Vagina (tissue), 2 donors: ENCODE measurements around the gene PACRG.

Experiments used
- CTCF ChIP-seq, 3 experiments: fragments of 450-650 bp in 2 of 3; fragments of 200-600 bp in 1 of 3; sonication (generic) in 1 of 3; IDR thresholded peaks; one replicate each; pipeline ENCODE4 v1.5.1; 2017 to 2019; ENCODE audit warnings: antibody characterized with exemption in 3 of 3, mild to moderate bottlenecking in 2 of 3, moderate library complexity in 2 of 3
- POLR2AphosphoS5 ChIP-seq, 2 donors: sonication (generic); formaldehyde crosslinking; IDR thresholded peaks; one replicate each; pipeline ENCODE4 v1.9.0; 2017; ENCODE audit warnings: antibody characterized with exemption in 2 of 2, mild to moderate bottlenecking in 2 of 2, low read depth in 1 of 2; ENCODE audit not compliant: insufficient read depth in 1 of 2

GRCh38 chr6:163341224-163342061 is 613.7 kb downstream of the PACRG start:
- TF ChIP-seq CTCF (IDR thresholded peaks at IDR 0.05) (no peak), POLR2AphosphoS5 (IDR thresholded peaks at IDR 0.05; ENCODE audit: insufficient read depth in 1 of 2, low read depth in 1 of 2) (no peak)
